K562 (cell line): ENCODE data around the gene LY6G6D. TPM values are rescaled to one million over a fixed set of nuclear protein-coding genes. Genes with fewer than 3 reads are reported as not detected.

Experiments used
- ARID2 ChIP-seq: fragments of 450-650 bp; IDR thresholded peaks from 2 replicates; pipeline ENCODE4 v1.6.1; 2017; ENCODE audit warnings: antibody characterized with exemption, mild to moderate bottlenecking
- CBFA2T3 ChIP-seq: fragments of 450-650 bp; IDR thresholded peaks from 2 replicates; pipeline ENCODE4 v1.6.1; 2017
- ELF4 ChIP-seq: fragments of 450-650 bp; formaldehyde crosslinking; IDR thresholded peaks from 2 replicates; pipeline ENCODE4 v1.4.0; 2022; ENCODE audit warnings: missing genetic modification characterization
- GATAD2A ChIP-seq: fragments of 450-650 bp; IDR thresholded peaks from 2 replicates; pipeline ENCODE4 v1.6.1; 2017
- HDAC1 ChIP-seq, 2 experiments: fragments of 450-650 bp; IDR thresholded peaks; 2 replicates each; pipeline ENCODE4 v1.6.1; 2016 to 2017; ENCODE audit warnings: inconsistent platforms in 1 of 2, mild to moderate bottlenecking in 1 of 2, moderate library complexity in 1 of 2
- HDAC2 ChIP-seq: fragments of 450-650 bp; IDR thresholded peaks from 2 replicates; pipeline ENCODE4 v1.6.1; 2016; ENCODE audit warnings: mild to moderate bottlenecking
- HMG20A ChIP-seq: fragments of 450-650 bp; formaldehyde crosslinking; conservative IDR thresholded peaks from 2 replicates; pipeline ENCODE4 v1.4.0; 2020; ENCODE audit warnings: mild to moderate bottlenecking, mixed read lengths
- KDM4B ChIP-seq, 2 experiments: fragments of 450-650 bp in 1 of 2; sonication (generic) in 1 of 2; IDR thresholded peaks; 2 replicates each; pipeline ENCODE4 v1.6.1; 2016 to 2017; ENCODE audit warnings: borderline replicate concordance in 2 of 2, antibody characterized with exemption in 1 of 2, low read depth in 1 of 2, mild to moderate bottlenecking in 1 of 2
- MTA2 ChIP-seq: fragments of 450-650 bp; IDR thresholded peaks from 2 replicates; pipeline ENCODE4 v1.6.1; 2016; ENCODE audit warnings: low read depth
- NCOA6 ChIP-seq: fragments of 450-650 bp; IDR thresholded peaks from 2 replicates; pipeline ENCODE4 v1.6.1; 2017; ENCODE audit warnings: mild to moderate bottlenecking
- NFE2 ChIP-seq: IDR thresholded peaks from 2 replicates; pipeline ENCODE4 v1.6.1; 2014; ENCODE audit warnings: antibody characterized with exemption, low read depth
- NFE2L1 ChIP-seq: fragments of 450-650 bp; IDR thresholded peaks from 2 replicates; pipeline ENCODE4 v1.6.1; 2016; ENCODE audit warnings: missing genetic modification characterization, low read depth, mild to moderate bottlenecking, missing compliant biosample characterization, moderate library complexity, borderline replicate concordance
- NFIC ChIP-seq: fragments of 450-650 bp; IDR thresholded peaks from 2 replicates; pipeline ENCODE4 v1.6.1; 2017; ENCODE audit warnings: mild to moderate bottlenecking, inconsistent platforms
- NFXL1 ChIP-seq: fragments of 450-650 bp; formaldehyde crosslinking; IDR thresholded peaks from 2 replicates; pipeline ENCODE4 v1.4.0; 2021; ENCODE audit warnings: mild to moderate bottlenecking
- POLR2AphosphoS5 ChIP-seq: IDR thresholded peaks from 2 replicates; pipeline ENCODE4 v1.6.1; 2011; ENCODE audit warnings: mild to moderate bottlenecking, low read depth, low read length, moderate library complexity; ENCODE audit not compliant: control insufficient read depth, insufficient read depth
- RBM15 ChIP-seq: fragments of 200-400 bp; formaldehyde crosslinking; IDR thresholded peaks from 2 replicates; pipeline ENCODE4 v1.6.1; 2018; ENCODE audit warnings: mild to moderate bottlenecking, low read length, moderate library complexity; ENCODE audit not compliant: insufficient read depth
- RBM22 ChIP-seq: fragments of 200-400 bp; formaldehyde crosslinking; IDR thresholded peaks from 2 replicates; pipeline ENCODE4 v1.6.1; 2018; ENCODE audit warnings: low read length, low read depth; ENCODE audit not compliant: poor library complexity, severe bottlenecking
- SREBF2 ChIP-seq: sonication (generic); formaldehyde crosslinking; IDR thresholded peaks from 2 replicates; pipeline ENCODE4 v1.4.0; 2020; ENCODE audit warnings: mild to moderate bottlenecking, missing genetic modification reagents
- TRIM24 ChIP-seq, 2 experiments: fragments of 450-650 bp; IDR thresholded peaks; 2 replicates each; pipeline ENCODE4 v1.6.1; 2016
- ZNF133 ChIP-seq: fragments of 250-450 bp; sonication (Bioruptor Pico); IDR thresholded peaks from 2 replicates; pipeline ENCODE4 v1.4.0; 2020; ENCODE audit warnings: mild to moderate bottlenecking
- ZNF830 ChIP-seq: fragments of 250-450 bp; sonication (Bioruptor Pico); IDR thresholded peaks from 2 replicates; pipeline ENCODE4 v1.5.0; 2021; ENCODE audit warnings: mild to moderate bottlenecking
- ZSCAN29 ChIP-seq: fragments of 450-650 bp; IDR thresholded peaks from 2 replicates; pipeline ENCODE4 v1.6.1; 2017
- polyA plus RNA-seq, 8 experiments: library from polyadenylated mRNA; depleted of rRNA in 4 of 8; stranded (reverse) in 5 of 8; unstranded in 3 of 8; fragments of >200 nt; fragmentation: Nextera tagmentation in 2 of 8; fragmentation: Illumina TruSeq in 1 of 8; extraction: Ambion mirVana in 2 of 8; extraction: Trizol in 1 of 8; gene quantifications; 2 replicates each; pipeline versions ENCODE4 v1.2.1 to v1.2.3, GENCODE V29; 2011 to 2014; ENCODE audit warnings: inconsistent platforms in 1 of 8, missing spikeins in 1 of 8
- total RNA-seq, 7 experiments: library from RNA; depleted of rRNA in 6 of 7; stranded (reverse); fragments of >200 nt in 6 of 7; fragmentation: Illumina TruSeq in 2 of 7; extraction: Trizol in 2 of 7; gene quantifications; 2 replicates each; pipeline versions ENCODE4 v1.2.1 to v1.2.3, GENCODE V29; 2011 to 2021; ENCODE audit warnings: low replicate concordance in 1 of 7
- TF ChIP-seq, protein P1 (sequence below): fragments of 200-800 bp; sonication (Bioruptor generic); IDR thresholded peaks from 2 replicates; pipeline ENCODE4 v1.6.1; 2017; ENCODE audit warnings: missing genetic modification characterization, missing compliant biosample characterization
- TF ChIP-seq, protein P2 (sequence below): fragments of 450-650 bp; IDR thresholded peaks from 2 replicates; pipeline ENCODE4 v1.6.1; 2016; ENCODE audit warnings: antibody characterized with exemption
- TF ChIP-seq, protein P3 (sequence below): sonication (generic); formaldehyde crosslinking; IDR thresholded peaks from 2 replicates; pipeline ENCODE4 v1.5.0; 2020; ENCODE audit warnings: missing genetic modification reagents
- TF ChIP-seq, protein P4 (sequence below): fragments of 450-650 bp; formaldehyde crosslinking; conservative IDR thresholded peaks from 2 replicates; pipeline ENCODE4 v1.4.0; 2022; ENCODE audit warnings: mild to moderate bottlenecking, missing genetic modification characterization

LY6G6D gene
- total and polyA plus RNA-seq, 9 of the 15 experiments (the other 6 are each of a cell fraction or from before 2014, with no cell fraction given): 0.30 to 0.38 TPM; not detected in 7

DNA sequence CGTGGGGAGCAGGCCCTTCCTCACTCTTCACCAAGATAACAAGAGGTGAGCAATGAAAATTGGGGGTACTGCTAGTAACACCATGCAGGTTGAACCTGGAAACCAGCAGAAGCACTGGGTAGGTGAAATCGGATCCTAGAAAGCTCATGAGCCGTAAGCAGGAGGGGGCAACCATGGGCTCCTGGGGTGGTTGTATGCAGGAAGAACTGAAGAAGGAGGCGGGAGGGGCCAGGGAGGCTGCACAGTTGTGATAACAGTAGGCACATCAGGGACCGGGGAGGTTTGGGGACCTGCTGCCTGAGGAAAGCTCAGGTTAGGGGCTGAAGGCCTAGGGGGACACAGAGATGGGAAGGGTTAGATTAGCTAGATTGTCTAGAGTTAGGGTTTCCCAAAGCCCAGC is 28.7 kb upstream of the LY6G6D start (continued):
- TF ChIP-seq ELF4 (CRISPR knock-in tag) (peak; percentile 81; the same call in 1 of the 2 replicates), CBFA2T3 (peak; percentile 83), NCOA6 (no peak), HDAC2 (peak; percentile 42; the same call in 1 of the 2 replicates), NFE2L1 (no peak), NFE2 (peak; percentile 40; the same call in 1 of the 2 replicates), NFIC (peak; percentile 38; the same call in 1 of the 2 replicates), HDAC1 (IDR thresholded peaks at IDR 0.05) (peak in 1 of 2 experiments; percentile 44; a peak in 2 of 4 replicates), RBM15 (no peak), NFXL1 (CRISPR knock-in tag) (0 out of 2 replicates have a peak, but pooled peaks have one; percentile 43), TRIM24 (IDR thresholded peaks at IDR 0.05) (0 out of 4 replicates have a peak, but pooled peaks of 1 of the 2 experiments have one; percentile 49), HMG20A (CRISPR knock-in tag) (no peak), RBM22 (no peak), KDM4B (IDR thresholded peaks at IDR 0.05; ENCODE audit: borderline replicate concordance in 2 of 2, low read depth in 1 of 2) (no peak), MTA2 (peak; percentile 60), GATAD2A (no peak; the same call in 1 of the 2 replicates), ZNF133 (CRISPR knock-in tag) (0 out of 2 replicates have a peak, but pooled peaks have one; percentile 21), POLR2AphosphoS5 (peak; percentile 76; the same call in 1 of the 2 replicates), ZNF830 (CRISPR knock-in tag) (no peak), ARID2 (0 out of 2 replicates have a peak, but pooled peaks have one; percentile 10), SREBF2 (CRISPR knock-in tag) (no peak), ZSCAN29 (peak; percentile 53; the same call in 1 of the 2 replicates)
- TF ChIP-seq, protein P1, sequence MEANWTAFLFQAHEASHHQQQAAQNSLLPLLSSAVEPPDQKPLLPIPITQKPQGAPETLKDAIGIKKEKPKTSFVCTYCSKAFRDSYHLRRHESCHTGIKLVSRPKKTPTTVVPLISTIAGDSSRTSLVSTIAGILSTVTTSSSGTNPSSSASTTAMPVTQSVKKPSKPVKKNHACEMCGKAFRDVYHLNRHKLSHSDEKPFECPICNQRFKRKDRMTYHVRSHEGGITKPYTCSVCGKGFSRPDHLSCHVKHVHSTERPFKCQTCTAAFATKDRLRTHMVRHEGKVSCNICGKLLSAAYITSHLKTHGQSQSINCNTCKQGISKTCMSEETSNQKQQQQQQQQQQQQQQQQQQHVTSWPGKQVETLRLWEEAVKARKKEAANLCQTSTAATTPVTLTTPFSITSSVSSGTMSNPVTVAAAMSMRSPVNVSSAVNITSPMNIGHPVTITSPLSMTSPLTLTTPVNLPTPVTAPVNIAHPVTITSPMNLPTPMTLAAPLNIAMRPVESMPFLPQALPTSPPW (CRISPR knock-in tag): peak; percentile 61
- TF ChIP-seq, protein P2, sequence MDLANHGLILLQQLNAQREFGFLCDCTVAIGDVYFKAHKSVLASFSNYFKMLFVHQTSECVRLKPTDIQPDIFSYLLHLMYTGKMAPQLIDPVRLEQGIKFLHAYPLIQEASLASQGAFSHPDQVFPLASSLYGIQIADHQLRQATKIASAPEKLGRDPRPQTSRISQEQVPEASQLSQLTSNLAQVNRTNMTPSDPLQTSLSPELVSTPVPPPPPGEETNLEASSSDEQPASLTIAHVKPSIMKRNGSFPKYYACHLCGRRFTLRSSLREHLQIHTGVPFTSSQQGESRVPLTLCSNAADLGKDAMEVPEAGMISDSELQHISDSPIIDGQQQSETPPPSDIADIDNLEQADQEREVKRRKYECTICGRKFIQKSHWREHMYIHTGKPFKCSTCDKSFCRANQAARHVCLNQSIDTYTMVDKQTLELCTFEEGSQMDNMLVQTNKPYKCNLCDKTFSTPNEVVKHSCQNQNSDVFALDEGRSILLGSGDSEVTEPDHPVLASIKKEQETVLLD: peak; percentile 51; the same call in 1 of the 2 replicates
- TF ChIP-seq, protein P3, sequence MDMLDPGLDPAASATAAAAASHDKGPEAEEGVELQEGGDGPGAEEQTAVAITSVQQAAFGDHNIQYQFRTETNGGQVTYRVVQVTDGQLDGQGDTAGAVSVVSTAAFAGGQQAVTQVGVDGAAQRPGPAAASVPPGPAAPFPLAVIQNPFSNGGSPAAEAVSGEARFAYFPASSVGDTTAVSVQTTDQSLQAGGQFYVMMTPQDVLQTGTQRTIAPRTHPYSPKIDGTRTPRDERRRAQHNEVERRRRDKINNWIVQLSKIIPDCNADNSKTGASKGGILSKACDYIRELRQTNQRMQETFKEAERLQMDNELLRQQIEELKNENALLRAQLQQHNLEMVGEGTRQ: no peak
- TF ChIP-seq, protein P4, sequence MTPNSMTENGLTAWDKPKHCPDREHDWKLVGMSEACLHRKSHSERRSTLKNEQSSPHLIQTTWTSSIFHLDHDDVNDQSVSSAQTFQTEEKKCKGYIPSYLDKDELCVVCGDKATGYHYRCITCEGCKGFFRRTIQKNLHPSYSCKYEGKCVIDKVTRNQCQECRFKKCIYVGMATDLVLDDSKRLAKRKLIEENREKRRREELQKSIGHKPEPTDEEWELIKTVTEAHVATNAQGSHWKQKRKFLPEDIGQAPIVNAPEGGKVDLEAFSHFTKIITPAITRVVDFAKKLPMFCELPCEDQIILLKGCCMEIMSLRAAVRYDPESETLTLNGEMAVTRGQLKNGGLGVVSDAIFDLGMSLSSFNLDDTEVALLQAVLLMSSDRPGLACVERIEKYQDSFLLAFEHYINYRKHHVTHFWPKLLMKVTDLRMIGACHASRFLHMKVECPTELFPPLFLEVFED: peak; percentile 52; the same call in 1 of the 2 replicates
